Measurements from ENCODE around the gene SRD5A2.

GRCh38 chr2:31513553-31513952 lies 67.2 kb downstream of the SRD5A2 start:
- TF ChIP-seq CTCF (IDR thresholded peaks at IDR 0.05): no peak
- no peak for TF ChIP-seq POLR2A (IDR thresholded peaks at IDR 0.05)
